Activated CD8-positive, alpha-beta T cell treated with anti-CD3 and anti-CD28 coated beads for 36 hours (primary cell): ENCODE results near the gene FAM53A. TPM values are rescaled to one million over a fixed set of nuclear protein-coding genes. Genes with fewer than 3 reads are reported as not detected.

Source experiments
- ATAC-seq: fragments of 200-7000 bp; cut with Tn5 transposase; one replicate; pipeline ENCODE4 v1.10.0; 2021; ENCODE audit warnings: mild to moderate bottlenecking, moderate library complexity
- CTCF ChIA-PET: fragments of 350-600 bp; sonication (Branson Sonifier 250); formaldehyde crosslinking; loops from one replicate; lab custom pipeline; 2021; ENCODE audit warnings: antibody characterized with exemption; lab: Charles Lee
- POLR2A ChIA-PET: fragments of 350-600 bp; sonication (Branson Sonifier 250); formaldehyde crosslinking; loops from one replicate; lab custom pipeline; 2021; ENCODE audit warnings: antibody characterized with exemption; lab: Charles Lee
- DNase-seq: peaks from one replicate; pipeline ENCODE4 v3.0.0-alpha.2; 2020
- H3K27ac Mint-ChIP-seq: one replicate; pipeline ENCODE4 v1.8.0; 2021; ENCODE audit warnings: mild to moderate bottlenecking, mixed read lengths
- H3K27me3 Mint-ChIP-seq: one replicate; pipeline ENCODE4 v1.8.0; 2021; ENCODE audit warnings: mixed read lengths
- H3K36me3 Mint-ChIP-seq: one replicate; pipeline ENCODE4 v1.8.0; 2021; ENCODE audit warnings: low read depth, mixed read lengths
- H3K4me1 Mint-ChIP-seq: one replicate; pipeline ENCODE4 v1.8.0; 2021; ENCODE audit warnings: low read depth, mixed read lengths
- H3K4me3 Mint-ChIP-seq: one replicate; pipeline ENCODE4 v1.8.0; 2021; ENCODE audit warnings: mild to moderate bottlenecking, moderate library complexity, mixed read lengths
- H3K9me3 Mint-ChIP-seq: one replicate; pipeline ENCODE4 v1.8.0; 2021; ENCODE audit warnings: mixed read lengths
- intact Hi-C: fragments of 100-400 bp; cut with micrococcal nuclease; formaldehyde crosslinking; loops from one replicate; pipeline ENCODE4 v1.10.0; 2022
- total RNA-seq, 2 experiments: library from RNA; stranded (reverse); gene quantifications; one replicate each; pipeline ENCODE4 v1.2.3, GENCODE V29; 2021
- TF ChIP-seq, protein P1 (sequence below): fragments of 200-600 bp; IDR thresholded peaks from one replicate; pipeline ENCODE4 v1.8.0; 2022; ENCODE audit warnings: antibody characterized with exemption, mild to moderate bottlenecking

The FAM53A gene
- total RNA-seq, 2 experiments from 2014 or later: 1.2 to 1.8 TPM

DNA sequence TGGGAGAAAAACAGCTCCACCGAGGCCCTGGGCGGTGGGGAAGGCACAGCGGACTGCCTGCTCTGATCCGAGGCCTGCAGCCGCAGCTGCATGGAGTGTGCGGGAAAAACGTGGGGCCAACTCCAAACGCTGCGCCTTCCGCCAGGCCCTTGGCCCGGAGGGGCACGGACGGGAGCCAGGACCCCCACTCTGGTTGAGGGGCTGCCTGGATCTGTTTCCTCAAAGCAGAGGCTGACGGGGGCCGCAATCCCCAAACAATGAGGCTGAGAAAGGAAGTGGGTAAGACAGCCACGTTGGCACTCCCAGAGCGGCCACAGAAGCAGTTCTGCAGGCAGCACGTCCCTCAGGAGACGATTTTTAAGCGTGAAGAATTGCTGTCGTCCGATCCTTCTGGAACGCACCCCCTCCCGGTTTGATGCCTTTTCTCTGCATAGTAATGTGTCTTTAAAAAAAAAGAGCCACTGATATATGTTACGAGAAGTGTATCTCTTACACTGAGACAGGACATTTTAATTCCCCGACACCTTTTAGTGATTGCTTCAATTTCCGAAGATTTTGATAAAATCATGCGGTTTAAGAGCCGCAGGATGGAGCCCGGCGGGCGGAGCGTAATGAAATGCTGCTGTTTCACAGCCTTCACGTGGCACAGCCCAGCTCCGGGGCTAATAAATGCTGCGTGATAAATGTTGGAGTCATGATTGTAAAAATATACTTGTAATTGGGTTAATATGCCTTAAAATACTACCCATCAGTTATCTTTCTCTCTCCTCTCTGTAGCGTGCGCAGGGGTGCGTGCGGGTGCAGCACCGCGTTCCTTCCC is 85.7 kb downstream of the FAM53A start:
- CTCF ChIA-PET: interaction anchor here (1.6 kb wide), 1 partner anchor 50 kb away, joined by 3 read pairs; no protein-coding TSS in a partner anchor
- ATAC-seq (no peak), DNase-seq (no peak)
- Mint-ChIP-seq H3K9me3 (no peaks in the 10 kb centered on the region), H3K4me1 (peaks cover 10% of the 10 kb centered on the region), H3K27ac (no peak overlapping the region), H3K36me3 (no peaks in the 10 kb centered on the region), H3K27me3 (no peaks in the 10 kb centered on the region), H3K4me3 (no peak overlapping the region)
- POLR2A ChIA-PET: interaction anchor here (0.6 kb wide), 1 partner anchor 180 kb away, joined by 3 read pairs; no protein-coding TSS in a partner anchor
- intact Hi-C loops: no loop called here
- TF ChIP-seq, protein P1, sequence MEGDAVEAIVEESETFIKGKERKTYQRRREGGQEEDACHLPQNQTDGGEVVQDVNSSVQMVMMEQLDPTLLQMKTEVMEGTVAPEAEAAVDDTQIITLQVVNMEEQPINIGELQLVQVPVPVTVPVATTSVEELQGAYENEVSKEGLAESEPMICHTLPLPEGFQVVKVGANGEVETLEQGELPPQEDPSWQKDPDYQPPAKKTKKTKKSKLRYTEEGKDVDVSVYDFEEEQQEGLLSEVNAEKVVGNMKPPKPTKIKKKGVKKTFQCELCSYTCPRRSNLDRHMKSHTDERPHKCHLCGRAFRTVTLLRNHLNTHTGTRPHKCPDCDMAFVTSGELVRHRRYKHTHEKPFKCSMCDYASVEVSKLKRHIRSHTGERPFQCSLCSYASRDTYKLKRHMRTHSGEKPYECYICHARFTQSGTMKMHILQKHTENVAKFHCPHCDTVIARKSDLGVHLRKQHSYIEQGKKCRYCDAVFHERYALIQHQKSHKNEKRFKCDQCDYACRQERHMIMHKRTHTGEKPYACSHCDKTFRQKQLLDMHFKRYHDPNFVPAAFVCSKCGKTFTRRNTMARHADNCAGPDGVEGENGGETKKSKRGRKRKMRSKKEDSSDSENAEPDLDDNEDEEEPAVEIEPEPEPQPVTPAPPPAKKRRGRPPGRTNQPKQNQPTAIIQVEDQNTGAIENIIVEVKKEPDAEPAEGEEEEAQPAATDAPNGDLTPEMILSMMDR: no peak

DNA sequence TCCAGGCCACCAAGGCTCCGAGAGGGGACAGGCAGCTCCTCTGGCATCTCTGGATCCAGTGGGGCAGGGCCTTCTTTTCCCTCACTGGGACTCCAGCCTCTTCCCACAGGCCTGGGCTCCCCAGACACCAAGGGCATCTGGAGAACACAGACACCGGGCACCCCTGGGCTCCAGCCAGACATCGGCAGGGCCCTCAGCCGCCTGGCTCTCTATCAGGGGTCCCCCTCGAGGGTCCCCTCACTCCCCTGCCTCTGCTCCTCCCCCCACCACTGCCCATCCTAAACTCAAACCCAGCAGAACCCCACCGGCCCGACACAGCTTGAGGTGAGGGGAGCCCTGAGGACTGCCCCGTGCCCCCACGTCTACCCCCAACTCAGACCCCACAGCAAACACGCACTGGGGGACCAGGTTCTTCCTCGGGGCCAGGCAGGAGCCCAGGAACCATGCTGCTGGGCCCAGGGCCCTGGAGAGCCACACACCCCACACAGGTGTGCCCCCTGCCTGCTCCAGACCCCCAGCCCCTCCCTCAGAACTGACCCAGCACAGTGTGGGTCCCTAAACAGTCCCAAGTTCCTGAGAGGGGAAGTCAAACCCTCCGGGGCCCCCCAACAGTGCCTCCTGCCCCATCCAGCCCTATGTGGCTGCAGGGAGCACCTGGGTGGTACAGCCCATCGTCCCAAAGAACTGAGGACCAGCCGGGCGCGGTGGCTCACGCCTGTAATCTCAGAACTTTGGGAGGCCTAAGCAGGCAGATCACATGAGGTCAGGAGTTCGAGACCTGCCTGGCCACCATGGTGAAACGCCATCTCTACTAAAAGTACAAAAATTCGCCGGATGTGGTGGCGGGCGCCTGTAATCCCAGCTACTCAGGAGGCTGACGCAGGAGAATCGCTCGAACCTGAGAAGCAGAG is 86.8 kb downstream of the FAM53A start:
- H3K27me3 Mint-ChIP-seq: no peaks in the 10 kb centered on the region
- CTCF ChIA-PET: interaction anchor here (1.6 kb wide), 1 partner anchor 49 kb away, joined by 3 read pairs; no protein-coding TSS in a partner anchor
- no peaks in the 10 kb centered on the region for H3K36me3 Mint-ChIP-seq
- no peak overlapping the region for H3K27ac Mint-ChIP-seq
- no peaks in the 10 kb centered on the region for H3K9me3 Mint-ChIP-seq
- ATAC-seq (no peak), DNase-seq (no peak)
- peaks cover 10% of the 10 kb centered on the region for H3K4me1 Mint-ChIP-seq
- H3K4me3 Mint-ChIP-seq: no peak overlapping the region
- intact Hi-C loops: no loop called here
- POLR2A ChIA-PET: interaction anchor here (0.6 kb wide), 1 partner anchor 179 kb away, joined by 3 read pairs; no protein-coding TSS in a partner anchor
- TF ChIP-seq, protein P1: no peak

DNA sequence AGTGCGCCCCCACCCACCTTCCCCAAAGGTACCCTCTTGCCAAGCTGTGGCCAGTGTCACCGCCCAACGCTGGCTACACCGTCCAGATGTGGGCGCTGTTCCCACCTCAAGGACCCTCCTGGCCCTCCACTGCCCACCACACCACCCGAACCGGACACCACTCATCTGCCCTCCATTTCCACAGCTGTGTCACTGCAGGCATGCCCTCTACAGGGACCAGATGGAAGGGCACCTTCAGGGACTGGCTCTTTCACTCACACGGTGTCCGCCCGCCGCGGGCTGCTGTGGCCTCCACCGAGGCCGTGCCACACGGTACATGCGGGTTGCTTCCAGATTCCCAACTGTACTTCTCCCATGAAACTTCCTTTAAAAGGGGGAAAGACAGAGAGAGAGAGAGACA is 87.7 kb downstream of the FAM53A start:
- intact Hi-C loops: no loop called here
- Mint-ChIP-seq H3K4me1 (peaks cover 10% of the 10 kb centered on the region), H3K36me3 (no peaks in the 10 kb centered on the region), H3K27ac (no peak overlapping the region), H3K27me3 (no peaks in the 10 kb centered on the region), H3K9me3 (no peaks in the 10 kb centered on the region), H3K4me3 (no peak overlapping the region)
- DNase-seq (no peak), ATAC-seq (peak; percentile 22)
- TF ChIP-seq, protein P1: peak; percentile 26
- ChIA-PET CTCF (no interaction called here), POLR2A (no interaction called here)

DNA sequence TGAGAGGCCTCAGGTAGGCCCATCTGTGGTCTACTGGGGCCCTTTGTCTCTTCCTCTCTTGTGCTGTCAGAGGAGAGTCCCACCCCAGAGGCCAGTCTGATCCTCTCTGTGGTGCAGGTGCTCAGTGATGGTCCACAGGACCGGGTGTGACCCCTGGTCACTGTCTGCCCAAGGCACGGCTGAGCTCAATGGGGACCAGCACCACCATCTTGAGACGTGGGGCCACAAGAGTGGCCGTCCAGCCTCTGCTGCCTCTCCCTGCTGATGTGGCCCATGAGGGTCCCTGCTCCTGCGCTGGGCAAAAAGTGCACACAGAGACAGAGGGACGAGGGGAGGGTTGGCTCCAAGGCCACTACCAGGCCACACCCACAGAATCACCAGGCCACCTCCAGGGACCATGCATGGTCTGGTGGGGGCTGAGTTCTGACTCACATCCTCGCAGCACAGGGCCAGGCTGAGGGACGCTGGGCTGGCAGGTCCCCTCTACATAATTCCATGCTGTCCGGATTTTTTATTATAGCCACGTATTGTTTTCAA is 88.3 kb downstream of the FAM53A start:
- TF ChIP-seq, protein P1: no peak
- POLR2A ChIA-PET: no interaction called here
- no peak for ATAC-seq
- Mint-ChIP-seq H3K4me1 (peaks cover 10% of the 10 kb centered on the region), H3K9me3 (peaks cover 4% of the 10 kb centered on the region), H3K36me3 (peaks cover 2% of the 10 kb centered on the region), H3K4me3 (no peak overlapping the region), H3K27me3 (peaks cover 1% of the 10 kb centered on the region), H3K27ac (no peak overlapping the region)
- intact Hi-C loops: no loop called here
- DNase-seq: no peak
- CTCF ChIA-PET: no interaction called here
